ENCODE data around the gene HECW1.

GRCh38 chr7:43450894-43451293, 338.4 kb downstream of the HECW1 start:
- no peak for TF ChIP-seq POLR2AphosphoS5 (IDR thresholded peaks at IDR 0.05; ENCODE audit: borderline replicate concordance, low read depth, low read length)
- no peak for TF ChIP-seq EZH2 (IDR thresholded peaks at IDR 0.05)

Measured in SK-N-MC (cell line).